GM12892 (cell line): ENCODE results near the gene PRDX1.
A peak's percentile ranks its signal among the peaks of the same experiment; 100 is the strongest.

Experiments used
- POLR2A ChIP-seq: IDR thresholded peaks from 2 replicates; pipeline ENCODE4 v1.6.1; 2011; ENCODE audit warnings: low read depth, low read length, control low read depth
- POLR2AphosphoS5 ChIP-seq: IDR thresholded peaks from 2 replicates; pipeline ENCODE4 v1.6.1; 2011; ENCODE audit warnings: low read depth, low read length, control low read depth
- TAF1 ChIP-seq: IDR thresholded peaks from 2 replicates; pipeline ENCODE4 v1.6.1; 2011; ENCODE audit warnings: low read depth, mild to moderate bottlenecking, control low read depth, low read length, borderline replicate concordance

DNA sequence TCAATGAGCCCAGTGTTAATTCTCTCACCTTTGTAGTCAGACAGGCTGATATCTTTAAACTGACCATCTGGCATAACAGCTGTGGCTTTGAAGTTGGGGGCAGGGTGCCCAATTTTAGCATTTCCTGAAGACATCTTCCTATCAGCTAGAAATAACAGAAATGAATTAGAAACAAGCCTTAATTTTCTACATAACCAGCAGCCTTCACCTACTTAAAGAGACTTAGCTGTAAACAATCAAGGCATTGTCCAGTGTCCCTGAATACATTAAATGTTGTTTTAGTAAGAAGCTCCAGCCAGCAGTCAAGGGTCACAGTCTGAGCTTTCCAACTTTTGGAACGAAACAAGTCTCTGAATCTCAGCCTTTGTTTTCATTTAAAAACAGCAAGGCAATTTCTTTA lies 2.8 kb downstream of the PRDX1 start:
- no peak for TF ChIP-seq POLR2AphosphoS5
- TF ChIP-seq POLR2A: 0 out of 2 replicates have a peak, but pooled peaks have one; percentile 19
- no peak for TF ChIP-seq TAF1
